Stimulated activated effector memory CD8-positive, alpha-beta T cell treated with anti-CD3 and anti-CD28 coated beads, Interleukin-12 subunit alpha, Interleukin-12 subunit beta, amount 100 ng/mL, for 72 hours (primary cell): ENCODE data around the gene OR4C6.

Source experiments
- ATAC-seq: fragments of 150-1000 bp; cut with Tn5 transposase; 2 replicates; pipeline ENCODE4 v1.10.0; 2021
- DNase-seq, 2 donors: peaks; one replicate each; pipeline ENCODE4 v3.0.0; 2021 to 2022; ENCODE audit warnings: low spot score in 2 of 2
- H3K27ac Mint-ChIP-seq: one replicate; pipeline ENCODE4 v1.8.0; 2022; ENCODE audit warnings: mild to moderate bottlenecking, mixed read lengths
- H3K36me3 Mint-ChIP-seq: one replicate; pipeline ENCODE4 v1.8.0; 2022; ENCODE audit warnings: mild to moderate bottlenecking, mixed read lengths
- H3K4me1 Mint-ChIP-seq: one replicate; pipeline ENCODE4 v1.8.0; 2022; ENCODE audit warnings: mixed read lengths
- H3K4me3 Mint-ChIP-seq: one replicate; pipeline ENCODE4 v1.8.0; 2022; ENCODE audit warnings: mild to moderate bottlenecking, mixed read lengths
- H3K9me3 Mint-ChIP-seq: one replicate; pipeline ENCODE4 v1.8.0; 2022; ENCODE audit warnings: mixed read lengths

OR4C6 gene

GRCh38 chr11:55661901-55662300 lies at the start of gene OR4C6:
TSS of gene OR4C6 (plus strand) at chr11:55662201. CDS start at chr11:55665167, 2,966 bp downstream.
- no peak within 1 kb of the TSS for H3K27ac Mint-ChIP-seq
- H3K9me3 Mint-ChIP-seq = peaks cover 33% of the 10 kb centered on the region
- no peaks in the 10 kb centered on the region for H3K4me1 Mint-ChIP-seq
- DNase-seq (no peak), ATAC-seq (no peak)
- H3K4me3 Mint-ChIP-seq = no peak within 1 kb of the TSS
- H3K36me3 Mint-ChIP-seq = no peaks in the 10 kb centered on the region

GRCh38 chr11:55624531-55624930 lies 37.5 kb upstream of the OR4C6 start:
- DNase-seq (no peak), ATAC-seq (no peak)
- Mint-ChIP-seq H3K27ac (no peak overlapping the region), H3K4me1 (no peaks in the 10 kb centered on the region), H3K9me3 (peaks cover 29% of the 10 kb centered on the region), H3K4me3 (no peak overlapping the region), H3K36me3 (no peaks in the 10 kb centered on the region)

- Mint-ChIP-seq H3K4me1 (no peaks in the 10 kb centered on the region), H3K36me3 (no peaks in the 10 kb centered on the region), H3K4me3 (no peak within 1 kb of the TSS), H3K27ac (no peak within 1 kb of the TSS), H3K9me3 (peaks cover 16% of the 10 kb centered on the region)
- DNase-seq (no peak), ATAC-seq (no peak)
Measured at GRCh38 chr11:55634813-55635212, 27.2 kb upstream of the OR4C6 start, which contains the start of gene OR4P4. TSS of gene OR4P4 (plus strand) at chr11:55635113.

GRCh38 chr11:55648027-55648426 lies 14.0 kb upstream of the OR4C6 start, which contains the start of gene OR4S2:
TSS of gene OR4S2 (plus strand) at chr11:55648327. CDS start at chr11:55650904, 2,577 bp downstream.
- H3K27ac Mint-ChIP-seq = no peak within 1 kb of the TSS
- H3K36me3 Mint-ChIP-seq = no peaks in the 10 kb centered on the region
- no peak within 1 kb of the TSS for H3K4me3 Mint-ChIP-seq
- H3K9me3 Mint-ChIP-seq = peaks cover 14% of the 10 kb centered on the region
- ATAC-seq (no peak), DNase-seq (no peak)
- H3K4me1 Mint-ChIP-seq = no peaks in the 10 kb centered on the region

- no peaks in the 10 kb centered on the region for H3K36me3 Mint-ChIP-seq
- H3K4me3 Mint-ChIP-seq = no peak overlapping the region
- no peaks in the 10 kb centered on the region for H3K4me1 Mint-ChIP-seq
- H3K27ac Mint-ChIP-seq = no peak overlapping the region
- ATAC-seq (no peak), DNase-seq (no peak)
- H3K9me3 Mint-ChIP-seq = peaks cover 14% of the 10 kb centered on the region
Measured at GRCh38 chr11:55652560-55652959, 9.4 kb upstream of the OR4C6 start.

GRCh38 chr11:55655096-55655495 lies 6.9 kb upstream of the OR4C6 start:
- Mint-ChIP-seq H3K36me3 (no peaks in the 10 kb centered on the region), H3K9me3 (peaks cover 23% of the 10 kb centered on the region), H3K27ac (no peak overlapping the region)

GRCh38 chr11:55658031-55658573 lies 3.9 kb upstream of the OR4C6 start:
- DNase-seq (no peak), ATAC-seq (peak; percentile 24)
- Mint-ChIP-seq H3K4me1 (no peaks in the 10 kb centered on the region), H3K4me3 (no peak overlapping the region), H3K27ac (no peak overlapping the region), H3K9me3 (peaks cover 27% of the 10 kb centered on the region), H3K36me3 (no peaks in the 10 kb centered on the region)

More at GRCh38 chr11:55655096-55655495, 6.9 kb upstream of the OR4C6 start:
- DNase-seq (no peak), ATAC-seq (no peak)
- H3K4me1 Mint-ChIP-seq = no peaks in the 10 kb centered on the region
- no peak overlapping the region for H3K4me3 Mint-ChIP-seq

GRCh38 chr11:55658608-55659007 lies 3.4 kb upstream of the OR4C6 start:
- ATAC-seq = no peak
- H3K36me3 Mint-ChIP-seq = no peaks in the 10 kb centered on the region
- no peaks in the 10 kb centered on the region for H3K4me1 Mint-ChIP-seq
- no peak for DNase-seq
- no peak overlapping the region for H3K27ac Mint-ChIP-seq
- no peak overlapping the region for H3K4me3 Mint-ChIP-seq
- peaks cover 28% of the 10 kb centered on the region for H3K9me3 Mint-ChIP-seq

GRCh38 chr11:55669376-55669775 lies 7.4 kb downstream of the OR4C6 start:
- no peak for ATAC-seq
- H3K4me1 Mint-ChIP-seq = no peaks in the 10 kb centered on the region
- no peak for DNase-seq
- H3K4me3 Mint-ChIP-seq = no peak overlapping the region
- H3K36me3 Mint-ChIP-seq = no peaks in the 10 kb centered on the region
- no peak overlapping the region for H3K27ac Mint-ChIP-seq
- peaks cover 16% of the 10 kb centered on the region for H3K9me3 Mint-ChIP-seq

GRCh38 chr11:55673860-55674259 lies 11.9 kb downstream of the OR4C6 start:
- ATAC-seq = no peak
- no peak for DNase-seq
- Mint-ChIP-seq H3K4me3 (no peak overlapping the region), H3K27ac (no peak overlapping the region), H3K4me1 (no peaks in the 10 kb centered on the region), H3K9me3 (peaks cover 6% of the 10 kb centered on the region), H3K36me3 (no peaks in the 10 kb centered on the region)

- H3K4me3 Mint-ChIP-seq = no peak overlapping the region
- ATAC-seq = no peak
- no peak for DNase-seq
- no peaks in the 10 kb centered on the region for H3K4me1 Mint-ChIP-seq
- no peaks in the 10 kb centered on the region for H3K36me3 Mint-ChIP-seq
- H3K9me3 Mint-ChIP-seq = peaks cover 6% of the 10 kb centered on the region
- no peak overlapping the region for H3K27ac Mint-ChIP-seq
Measured at GRCh38 chr11:55697817-55698216, 35.8 kb downstream of the OR4C6 start.

GRCh38 chr11:55701429-55701828 lies 39.4 kb downstream of the OR4C6 start:
- DNase-seq = no peak
- peaks cover 22% of the 10 kb centered on the region for H3K9me3 Mint-ChIP-seq
- ATAC-seq = no peak
- H3K27ac Mint-ChIP-seq = no peak overlapping the region
- H3K4me1 Mint-ChIP-seq = no peaks in the 10 kb centered on the region
- H3K36me3 Mint-ChIP-seq = no peaks in the 10 kb centered on the region
- H3K4me3 Mint-ChIP-seq = no peak overlapping the region

- Mint-ChIP-seq H3K4me3 (no peak overlapping the region), H3K27ac (no peak overlapping the region), H3K9me3 (peaks cover 23% of the 10 kb centered on the region), H3K4me1 (no peaks in the 10 kb centered on the region), H3K36me3 (no peaks in the 10 kb centered on the region)
- DNase-seq (no peak), ATAC-seq (no peak)
Measured at GRCh38 chr11:55707029-55707428, 45.0 kb downstream of the OR4C6 start.

GRCh38 chr11:55714982-55715888 lies 53.2 kb downstream of the OR4C6 start:
- Mint-ChIP-seq H3K4me1 (no peaks in the 10 kb centered on the region), H3K9me3 (peaks cover 3% of the 10 kb centered on the region), H3K36me3 (no peaks in the 10 kb centered on the region), H3K27ac (no peak overlapping the region), H3K4me3 (no peak overlapping the region)
- ATAC-seq = no peak
- DNase-seq = no peak
